Activated CD4-positive, alpha-beta T cell treated with anti-CD3 and anti-CD28 coated beads, Interleukin-2, amount 50 U/mL, for 24 hours (primary cell): ENCODE data around the gene PRADC1.
"Not testable (repeated sequence)": the region's sequence is repeated elsewhere in the genome, so short reads cannot be mapped to it uniquely, and the experiment has no call there.

ENCODE experiments used
- DNase-seq, 2 donors: peaks; one replicate each; pipeline ENCODE4 v3.0.0-alpha.2; 2020; ENCODE audit warnings: low read depth in 1 of 2, low spot score in 1 of 2

Gene PRADC1

DNA sequence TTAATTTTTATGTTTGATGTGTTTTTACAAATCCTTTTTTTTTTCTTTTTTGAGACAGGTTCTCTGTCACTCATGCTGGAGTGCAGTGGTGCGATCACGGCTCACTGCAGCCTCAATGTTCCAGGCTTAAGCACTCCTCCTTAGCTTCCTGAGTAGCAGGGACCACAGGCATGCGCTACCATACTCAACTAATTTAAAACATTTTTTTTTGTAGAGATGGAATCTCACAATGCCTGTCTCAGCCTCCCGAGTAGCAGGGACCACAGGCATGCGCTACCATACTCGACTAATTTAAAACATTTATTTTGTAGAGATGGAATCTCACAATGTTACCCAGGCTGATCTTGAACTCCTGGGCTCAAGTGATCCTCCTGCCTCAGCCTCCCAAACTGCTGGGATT is 27.4 kb downstream of the PRADC1 start:
- no peak for DNase-seq

GRCh38 chr2:73203055-73203681 is 29.9 kb downstream of the PRADC1 start:
- no peak for DNase-seq

DNA sequence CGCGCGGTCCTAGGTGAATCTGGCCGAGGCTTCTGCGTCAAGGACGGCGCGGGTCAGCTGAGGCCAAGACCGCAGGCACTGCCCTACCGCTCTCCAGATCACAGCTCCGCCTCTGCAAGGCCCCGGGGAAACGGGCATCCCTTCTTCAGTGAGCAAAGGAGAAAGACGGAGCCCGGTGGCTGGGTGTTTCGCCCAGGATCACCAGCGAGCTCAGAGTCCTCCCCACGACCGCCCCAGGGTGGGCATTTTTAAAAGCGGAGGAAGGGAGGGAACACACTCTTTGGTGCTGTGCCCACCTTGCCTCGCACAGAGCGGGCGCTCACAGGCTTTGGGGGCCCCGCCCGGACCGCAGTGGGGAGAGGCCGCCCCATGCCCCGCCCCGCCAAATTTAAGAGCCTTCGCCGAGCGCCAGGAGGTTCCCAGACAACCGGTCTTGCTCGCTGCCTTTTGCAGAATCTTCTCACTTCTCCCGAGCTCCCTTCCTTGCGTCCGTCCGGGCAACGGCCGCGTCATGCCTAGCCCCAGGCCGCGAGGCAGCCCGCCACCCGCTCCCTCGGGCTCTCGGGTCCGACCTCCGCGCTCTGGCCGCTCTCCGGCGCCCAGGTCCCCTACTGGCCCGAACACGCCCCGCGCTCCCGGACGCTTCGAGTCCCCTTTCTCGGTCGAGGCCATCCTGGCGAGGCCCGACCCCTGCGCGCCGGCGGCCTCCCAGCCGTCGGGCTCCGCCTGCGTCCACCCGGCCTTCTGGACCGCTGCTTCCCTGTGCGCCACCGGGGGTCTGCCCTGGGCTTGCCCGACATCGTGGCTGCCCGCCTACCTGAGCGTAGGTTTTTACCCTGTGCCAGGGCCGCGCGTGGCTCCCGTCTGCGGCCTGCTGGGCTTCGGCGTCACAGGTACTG is 30.6 kb downstream of the PRADC1 start, which contains the start of gene NOTO:
Gene NOTO, plus strand, starts transcription at position 419 of the 899 bp plus-strand sequence. Its CDS starts 93 bp downstream, at position 512.
- no peak for DNase-seq

DNA sequence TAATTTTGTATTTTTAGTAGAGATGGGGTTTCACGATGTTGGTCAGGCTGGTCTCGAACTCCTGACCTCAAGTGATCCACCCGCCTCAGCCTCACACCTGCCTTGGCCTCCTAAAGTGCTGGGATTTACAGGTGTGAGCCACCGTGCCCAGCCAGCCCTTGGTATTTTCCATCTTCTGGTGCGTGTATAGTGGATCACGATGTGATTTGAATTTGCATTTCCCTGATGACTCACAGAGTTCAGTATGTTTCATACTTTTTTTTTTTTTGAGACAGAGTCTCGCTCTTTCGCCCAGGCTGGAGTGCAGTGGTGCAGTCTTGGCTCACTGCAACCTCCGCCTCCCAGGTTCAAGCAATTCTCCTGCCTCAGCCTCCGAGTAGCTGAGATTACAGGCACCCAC is 32.8 kb downstream of the PRADC1 start:
- not testable (repeated sequence) for DNase-seq

GRCh38 chr2:73197579-73197978 is 35.5 kb downstream of the PRADC1 start:
- DNase-seq = no peak

- no peak for DNase-seq
Observed at GRCh38 chr2:73187549-73187948, 45.5 kb downstream of the PRADC1 start.

- no peak for DNase-seq
Observed at GRCh38 chr2:73185965-73186364, 47.1 kb downstream of the PRADC1 start.
